Sigmoid colon (tissue), 7 donors: Measurements from ENCODE around the gene SMIM38. TPM values are rescaled to one million over a fixed set of nuclear protein-coding genes. Genes with fewer than 3 reads are reported as not detected.

ENCODE experiments used
- DNase-seq: peaks from one replicate; pipeline ENCODE4 v3.0.0-alpha.2; 2019
- H3K27ac ChIP-seq, 4 donors: fragments of 200-600 bp; sonication (generic); one replicate each; pipeline ENCODE4 v1.5.1; 2016 to 2019; ENCODE audit warnings: mild to moderate bottlenecking in 1 of 4
- H3K27me3 ChIP-seq, 3 donors: fragments of 200-600 bp; sonication (generic); one replicate each; pipeline ENCODE4 v1.5.1; 2019; ENCODE audit warnings: mild to moderate bottlenecking in 1 of 3
- H3K36me3 ChIP-seq, 4 donors: fragments of 200-600 bp; sonication (generic); one replicate each; pipeline ENCODE4 v1.5.1; 2016 to 2019
- H3K4me1 ChIP-seq, 4 donors: fragments of 200-600 bp; sonication (generic); one replicate each; pipeline ENCODE4 v1.5.1; 2017 to 2019
- H3K4me3 ChIP-seq, 4 donors: fragments of 200-600 bp; sonication (generic); one replicate each; pipeline ENCODE4 v1.5.1; 2017 to 2019; ENCODE audit warnings: mild to moderate bottlenecking in 2 of 4, moderate library complexity in 1 of 4
- H3K9me3 ChIP-seq, 4 donors: fragments of 200-600 bp in 3 of 4; sonication (generic) in 3 of 4; one replicate each; pipeline versions ENCODE4 v1.5.1 to v1.6.1; 2013 to 2019
- EP300 ChIP-seq, 4 donors: sonication (generic); formaldehyde crosslinking; IDR thresholded peaks; one replicate each; pipeline ENCODE4 v1.6.1; 2017; ENCODE audit warnings: antibody characterized with exemption in 4 of 4
- POLR2A ChIP-seq, 2 donors: fragments of 450-650 bp; IDR thresholded peaks; one replicate each; pipeline ENCODE4 v1.6.1; 2016; ENCODE audit warnings: antibody characterized with exemption in 2 of 2, mild to moderate bottlenecking in 2 of 2, moderate library complexity in 2 of 2
- POLR2AphosphoS5 ChIP-seq, 4 donors: sonication (generic); formaldehyde crosslinking; IDR thresholded peaks; one replicate each; pipeline ENCODE4 v1.6.1; 2017; ENCODE audit warnings: antibody characterized with exemption in 4 of 4
- WGBS, 2 donors: extraction: QIAGEN DNeasy Blood & Tissue Kit; methylation state at CpG; one replicate each; pipeline ENCODE4 v1.1.7; 2013; 5-methylcytosine and 5-hydroxymethylcytosine counted together
- intact Hi-C: fragments of 100-400 bp; cut with DNase I; formaldehyde crosslinking; loops from one replicate; pipeline ENCODE4 v1.15.1; 2023
- polyA plus RNA-seq, 3 donors: library from polyadenylated mRNA; stranded (reverse); fragments of 200-250 nt; gene quantifications; one replicate each; pipeline ENCODE4 v1.2.3, GENCODE V29; 2013
- total RNA-seq, 4 donors: library from RNA; depleted of rRNA; stranded (reverse); fragments of >200 nt; gene quantifications; one replicate each; pipeline ENCODE4 v1.1.0, GENCODE V29; 2016
- TF ChIP-seq, protein P1 (sequence below), 4 experiments: fragments of 450-650 bp in 3 of 4; fragments of 200-600 bp in 1 of 4; IDR thresholded peaks; one replicate each; pipeline ENCODE4 v1.5.1; 2016 to 2019; ENCODE audit warnings: antibody characterized with exemption in 4 of 4, mild to moderate bottlenecking in 3 of 4, moderate library complexity in 2 of 4
- donor health status: healthy with polysubstance abuse.
- donor health status: Bipolar disorder and iron deficiency.
- donor health status: healthy.

The SMIM38 gene
- total and polyA plus RNA-seq, 7 donors, result 0.19 to 5.4 (median 1.8) TPM; not detected in 2

- intact Hi-C loops, result no loop called here
- 84 to 85% methylated on average over 16 of the region's 16 CpGs for WGBS, 2 donors
- Histone ChIP-seq H3K27me3 (peaks cover 0 to 7% (median 0%) of the 10 kb centered on the region in 3 donors), H3K4me1 (no peaks in the 10 kb centered on the region), H3K27ac (no peak overlapping the region), H3K4me3 (no peak overlapping the region), H3K9me3 (no peaks in the 10 kb centered on the region), H3K36me3 (no peaks in the 10 kb centered on the region)
- no peak for TF ChIP-seq EP300 (IDR thresholded peaks at IDR 0.05)
- TF ChIP-seq POLR2A (IDR thresholded peaks at IDR 0.05), result no peak
- TF ChIP-seq POLR2AphosphoS5 (IDR thresholded peaks at IDR 0.05), result no peak
- TF ChIP-seq, protein P1, sequence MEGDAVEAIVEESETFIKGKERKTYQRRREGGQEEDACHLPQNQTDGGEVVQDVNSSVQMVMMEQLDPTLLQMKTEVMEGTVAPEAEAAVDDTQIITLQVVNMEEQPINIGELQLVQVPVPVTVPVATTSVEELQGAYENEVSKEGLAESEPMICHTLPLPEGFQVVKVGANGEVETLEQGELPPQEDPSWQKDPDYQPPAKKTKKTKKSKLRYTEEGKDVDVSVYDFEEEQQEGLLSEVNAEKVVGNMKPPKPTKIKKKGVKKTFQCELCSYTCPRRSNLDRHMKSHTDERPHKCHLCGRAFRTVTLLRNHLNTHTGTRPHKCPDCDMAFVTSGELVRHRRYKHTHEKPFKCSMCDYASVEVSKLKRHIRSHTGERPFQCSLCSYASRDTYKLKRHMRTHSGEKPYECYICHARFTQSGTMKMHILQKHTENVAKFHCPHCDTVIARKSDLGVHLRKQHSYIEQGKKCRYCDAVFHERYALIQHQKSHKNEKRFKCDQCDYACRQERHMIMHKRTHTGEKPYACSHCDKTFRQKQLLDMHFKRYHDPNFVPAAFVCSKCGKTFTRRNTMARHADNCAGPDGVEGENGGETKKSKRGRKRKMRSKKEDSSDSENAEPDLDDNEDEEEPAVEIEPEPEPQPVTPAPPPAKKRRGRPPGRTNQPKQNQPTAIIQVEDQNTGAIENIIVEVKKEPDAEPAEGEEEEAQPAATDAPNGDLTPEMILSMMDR (IDR thresholded peaks at IDR 0.05), result no peak
- DNase-seq, result no peak
Observed at GRCh38 chr11:69203381-69203780, 47.6 kb downstream of the SMIM38 start.

DNA sequence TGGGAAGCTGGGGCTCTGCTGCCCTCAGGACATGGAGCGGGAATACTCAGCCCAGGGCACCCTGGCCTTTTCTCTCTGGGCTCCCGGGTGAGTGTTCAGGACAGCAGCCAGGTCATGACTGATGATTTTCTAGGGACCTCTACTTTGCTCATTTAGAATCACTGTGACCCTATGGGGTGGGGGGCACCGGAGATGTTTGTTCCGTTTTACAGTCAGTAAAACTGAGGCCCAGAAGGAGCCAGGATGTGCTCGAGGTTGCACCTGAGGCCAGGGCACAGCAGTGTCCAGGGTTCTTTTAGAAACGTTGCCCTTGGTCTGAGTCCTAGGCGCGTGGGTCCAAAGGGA is 48.1 kb downstream of the SMIM38 start:
- Histone ChIP-seq H3K9me3 (no peaks in the 10 kb centered on the region), H3K27ac (no peak overlapping the region), H3K4me3 (no peak overlapping the region), H3K27me3 (peaks cover 0 to 7% (median 0%) of the 10 kb centered on the region in 3 donors), H3K36me3 (no peaks in the 10 kb centered on the region), H3K4me1 (no peaks in the 10 kb centered on the region)
- WGBS, 2 donors, result 82 to 86% methylated on average over 8 of the region's 8 CpGs
- TF ChIP-seq EP300 (IDR thresholded peaks at IDR 0.05) (no peak), POLR2A (IDR thresholded peaks at IDR 0.05) (no peak), POLR2AphosphoS5 (IDR thresholded peaks at IDR 0.05) (no peak)
- TF ChIP-seq, protein P1 (IDR thresholded peaks at IDR 0.05), result no peak
- peak; percentile 48 for DNase-seq
- intact Hi-C loops, result no loop called here

DNA sequence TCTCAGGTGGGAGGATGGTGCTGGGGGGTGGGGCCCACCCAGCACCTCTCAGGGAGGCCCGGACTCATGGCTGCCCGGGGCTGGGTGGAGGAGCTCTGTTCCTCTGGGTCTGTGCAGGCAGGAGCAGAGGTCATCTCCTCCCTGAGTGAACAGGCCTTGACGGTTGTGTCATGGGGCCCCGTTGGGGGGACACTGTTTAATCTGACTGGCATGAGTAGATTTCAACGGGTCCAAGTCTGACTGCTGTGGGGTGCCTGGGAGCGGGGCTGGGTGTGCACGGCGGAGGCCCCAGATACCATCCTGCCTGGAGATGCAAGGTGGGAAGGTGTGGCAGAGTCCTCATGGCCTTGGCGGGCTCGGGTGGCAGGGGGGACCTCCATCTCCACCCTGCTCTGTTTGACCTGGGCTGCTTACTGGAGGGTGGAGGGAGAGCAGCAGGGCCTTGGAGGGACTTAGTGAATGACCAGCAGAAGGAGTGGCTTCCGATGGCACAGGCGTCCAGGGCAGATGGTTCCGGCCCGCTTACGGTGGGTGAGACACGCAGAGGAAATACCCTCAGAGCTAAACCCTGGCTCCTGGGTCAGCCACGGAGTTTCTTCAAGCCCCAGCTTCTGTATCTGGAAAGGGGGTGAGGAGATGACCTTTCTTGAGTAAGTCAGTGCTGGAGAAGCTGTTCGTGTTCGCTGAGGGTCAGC is 48.7 kb downstream of the SMIM38 start:
- peaks cover 0 to 7% (median 0%) of the 10 kb centered on the region in 3 donors for H3K27me3 ChIP-seq
- no peaks in the 10 kb centered on the region for H3K36me3 ChIP-seq
- no peak overlapping the region for H3K27ac ChIP-seq
- no peaks in the 10 kb centered on the region for H3K9me3 ChIP-seq
- no peak for DNase-seq
- no peaks in the 10 kb centered on the region for H3K4me1 ChIP-seq
- H3K4me3 ChIP-seq, result no peak overlapping the region
- intact Hi-C loops, result no loop called here
- 81 to 87% methylated on average over 19 of the region's 19 CpGs for WGBS, 2 donors
- TF ChIP-seq POLR2AphosphoS5 (IDR thresholded peaks at IDR 0.05) (no peak), EP300 (IDR thresholded peaks at IDR 0.05) (no peak), POLR2A (IDR thresholded peaks at IDR 0.05) (no peak)
- TF ChIP-seq, protein P1 (IDR thresholded peaks at IDR 0.05), result no peak

DNA sequence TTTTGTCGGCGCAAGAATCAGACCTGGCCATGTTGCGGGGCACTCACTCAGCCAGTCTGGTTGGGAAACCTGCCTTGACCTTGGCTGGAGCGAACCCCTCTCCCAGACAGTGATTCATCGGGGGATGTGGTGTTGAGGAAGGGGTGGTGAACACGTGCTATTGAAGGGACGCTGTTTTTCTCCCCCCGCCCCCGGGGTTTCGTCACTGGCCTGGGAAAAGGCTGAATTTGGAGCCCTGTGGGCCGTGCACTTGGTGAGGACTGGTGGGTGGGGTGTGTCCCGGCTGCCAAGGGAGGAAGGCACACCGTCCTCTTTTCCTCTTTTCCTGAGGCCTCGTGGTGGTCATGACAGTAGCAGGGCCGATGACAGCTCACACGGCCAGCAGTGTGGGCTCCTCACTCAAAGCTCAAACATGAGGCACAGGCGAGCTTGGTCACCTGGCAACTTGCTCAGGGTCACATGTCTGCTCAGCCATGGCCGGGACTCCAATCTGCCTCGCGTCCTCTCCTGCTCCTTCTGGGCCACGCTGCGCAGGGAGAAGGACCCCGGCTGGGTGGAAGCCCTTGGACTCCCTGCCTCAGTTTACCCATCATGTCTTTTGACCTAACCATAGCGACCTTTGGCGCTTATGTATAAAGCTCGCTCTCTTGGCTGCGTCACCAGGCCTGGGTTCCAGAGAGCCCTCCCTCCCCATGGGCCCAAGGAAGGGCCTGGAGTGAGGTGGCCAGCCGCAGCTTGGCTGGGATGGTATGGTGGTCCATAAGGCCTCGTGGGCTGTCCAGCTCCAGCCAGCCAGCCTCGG is 49.4 kb downstream of the SMIM38 start:
- no peak overlapping the region for H3K4me3 ChIP-seq
- intact Hi-C loops, result no loop called here
- H3K27ac ChIP-seq, result no peak overlapping the region
- no peaks in the 10 kb centered on the region for H3K36me3 ChIP-seq
- H3K4me1 ChIP-seq, result no peaks in the 10 kb centered on the region
- peaks cover 0 to 7% (median 0%) of the 10 kb centered on the region in 3 donors for H3K27me3 ChIP-seq
- no peaks in the 10 kb centered on the region for H3K9me3 ChIP-seq
- WGBS, 2 donors, result 92 to 94% methylated on average over 30 of the region's 30 CpGs
- TF ChIP-seq, protein P1 (IDR thresholded peaks at IDR 0.05), result no peak
- TF ChIP-seq POLR2AphosphoS5 (IDR thresholded peaks at IDR 0.05) (no peak), POLR2A (IDR thresholded peaks at IDR 0.05) (no peak), EP300 (IDR thresholded peaks at IDR 0.05) (no peak)
- DNase-seq, result no peak

Other genes starting within 250 kb of the SMIM38 start
- gene MRGPRD, start 174.9 kb upstream of the SMIM38 start, total RNA-seq, result 1 to 10 TPM in 3 of 4 donors, not detected in 1; 1.9 to 2.2 (median 2.1) TPM
- not detected for gene MRGPRD, start 174.9 kb upstream of the SMIM38 start, polyA plus RNA-seq
- 100 to 1,000 TPM; 118 to 263 (median 138) TPM for gene MRGPRF, start 142.7 kb upstream of the SMIM38 start, total RNA-seq
- 10 to 100 TPM in 1 of 3 donors, 1 to 10 TPM in 2; 1.8 to 18.7 (median 4.2) TPM for gene MRGPRF, start 142.7 kb upstream of the SMIM38 start, polyA plus RNA-seq
- gene TPCN2, start 107.0 kb upstream of the SMIM38 start, total RNA-seq, result 10 to 100 TPM; 17.5 to 43.5 (median 25.3) TPM
- 10 to 100 TPM in 1 of 3 donors, 1 to 10 TPM in 2; 1.6 to 14.4 (median 1.8) TPM for gene TPCN2, start 107.0 kb upstream of the SMIM38 start, polyA plus RNA-seq
- gene MYEOV, start 138.2 kb downstream of the SMIM38 start, total RNA-seq, result not detected
- 10 to 100 TPM in 2 of 3 donors, 1 to 10 TPM in 1; 1.2 to 11.1 (median 10.1) TPM for gene MYEOV, start 138.2 kb downstream of the SMIM38 start, polyA plus RNA-seq